ENCODE data around the gene AFF2.

Gene AFF2

DNA sequence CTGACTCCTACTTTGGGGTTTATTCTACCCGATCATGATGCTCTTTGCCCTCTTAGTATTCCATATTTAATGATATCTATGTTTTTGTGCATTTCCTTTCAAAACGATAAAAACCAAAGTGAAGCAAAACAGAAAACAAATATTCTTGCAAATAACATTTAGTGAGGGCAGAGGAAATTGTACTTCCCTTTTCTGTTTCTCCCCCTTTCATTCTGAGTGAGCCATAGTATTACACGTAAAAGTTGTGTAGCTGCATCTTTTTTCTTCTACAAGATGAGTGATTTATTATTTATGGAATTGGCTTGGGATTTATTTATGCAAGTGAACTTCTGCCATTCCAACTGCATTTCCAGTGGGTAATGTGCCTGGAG lies 109.9 kb downstream of the AFF2 start:
- peak overlapping the region; percentile 35; the same call in 1 of the 2 replicates for H2AFZ ChIP-seq (ENCODE audit: low read length)
- H3K4me2 ChIP-seq (ENCODE audit: low read depth, low read length) = peak overlapping the region; percentile 32
- TF ChIP-seq, protein P1, sequence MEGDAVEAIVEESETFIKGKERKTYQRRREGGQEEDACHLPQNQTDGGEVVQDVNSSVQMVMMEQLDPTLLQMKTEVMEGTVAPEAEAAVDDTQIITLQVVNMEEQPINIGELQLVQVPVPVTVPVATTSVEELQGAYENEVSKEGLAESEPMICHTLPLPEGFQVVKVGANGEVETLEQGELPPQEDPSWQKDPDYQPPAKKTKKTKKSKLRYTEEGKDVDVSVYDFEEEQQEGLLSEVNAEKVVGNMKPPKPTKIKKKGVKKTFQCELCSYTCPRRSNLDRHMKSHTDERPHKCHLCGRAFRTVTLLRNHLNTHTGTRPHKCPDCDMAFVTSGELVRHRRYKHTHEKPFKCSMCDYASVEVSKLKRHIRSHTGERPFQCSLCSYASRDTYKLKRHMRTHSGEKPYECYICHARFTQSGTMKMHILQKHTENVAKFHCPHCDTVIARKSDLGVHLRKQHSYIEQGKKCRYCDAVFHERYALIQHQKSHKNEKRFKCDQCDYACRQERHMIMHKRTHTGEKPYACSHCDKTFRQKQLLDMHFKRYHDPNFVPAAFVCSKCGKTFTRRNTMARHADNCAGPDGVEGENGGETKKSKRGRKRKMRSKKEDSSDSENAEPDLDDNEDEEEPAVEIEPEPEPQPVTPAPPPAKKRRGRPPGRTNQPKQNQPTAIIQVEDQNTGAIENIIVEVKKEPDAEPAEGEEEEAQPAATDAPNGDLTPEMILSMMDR (IDR thresholded peaks at IDR 0.05; ENCODE audit: low read length) = no peak
- H3K79me2 ChIP-seq (ENCODE audit: low read length) = no peaks in the 10 kb centered on the region
- H3K9me2 ChIP-seq (replicated peaks; ENCODE audit: insufficient read depth, low read length) = no peaks in the 10 kb centered on the region
- H3K4me3 ChIP-seq (ENCODE audit: low read length) = no peak overlapping the region; the same call in 1 of the 2 replicates
- no peaks in the 10 kb centered on the region for H3K9me3 ChIP-seq (replicated peaks; ENCODE audit: insufficient read depth, low read length)
- no peaks in the 10 kb centered on the region for H3K4me1 ChIP-seq (ENCODE audit: low read length)
- no peak for DNase-seq
- H3K9ac ChIP-seq (ENCODE audit: low read length) = no peak overlapping the region
- no peaks in the 10 kb centered on the region for H4K20me1 ChIP-seq (ENCODE audit: insufficient read depth, low read length)
- no peak overlapping the region; the same call in 1 of the 2 replicates for H3K27ac ChIP-seq (ENCODE audit: low read length)
- no peaks in the 10 kb centered on the region for H3F3A ChIP-seq (ENCODE audit: insufficient read depth, low read length)
- H3K36me3 ChIP-seq (replicated peaks; ENCODE audit: insufficient read depth, low read length) = no peaks in the 10 kb centered on the region
- H3K27me3 ChIP-seq (replicated peaks; ENCODE audit: insufficient read depth, low read length) = no peaks in the 10 kb centered on the region

- Histone ChIP-seq H3K27ac (ENCODE audit: low read length) (no peak overlapping the region), H3K4me3 (ENCODE audit: low read length) (no peak overlapping the region), H3K36me3 (replicated peaks; ENCODE audit: insufficient read depth, low read length) (no peaks in the 10 kb centered on the region), H3F3A (ENCODE audit: insufficient read depth, low read length) (no peaks in the 10 kb centered on the region), H3K4me2 (ENCODE audit: low read depth, low read length) (no peak overlapping the region), H3K27me3 (replicated peaks; ENCODE audit: insufficient read depth, low read length) (no peaks in the 10 kb centered on the region), H3K79me2 (ENCODE audit: low read length) (no peaks in the 10 kb centered on the region), H3K9me2 (replicated peaks; ENCODE audit: insufficient read depth, low read length) (no peaks in the 10 kb centered on the region), H3K9me3 (replicated peaks; ENCODE audit: insufficient read depth, low read length) (no peaks in the 10 kb centered on the region), H3K4me1 (ENCODE audit: low read length) (no peaks in the 10 kb centered on the region), H2AFZ (ENCODE audit: low read length) (no peak overlapping the region), H4K20me1 (ENCODE audit: insufficient read depth, low read length) (no peaks in the 10 kb centered on the region), H3K9ac (ENCODE audit: low read length) (no peak overlapping the region)
- no peak for DNase-seq
- TF ChIP-seq, protein P1 (IDR thresholded peaks at IDR 0.05; ENCODE audit: low read length) = no peak
- TF ChIP-seq EZH2phosphoT487 (IDR thresholded peaks at IDR 0.05; ENCODE audit: low read length) (no peak), EZH2 (optimal IDR thresholded peaks at IDR 0.05; ENCODE audit: low read depth, low read length) (no peak)
Measured at GRCh38 chrX:148611993-148612392, 111.6 kb downstream of the AFF2 start.

- Histone ChIP-seq H3K9me3 (replicated peaks; ENCODE audit: insufficient read depth, low read length) (no peaks in the 10 kb centered on the region), H3F3A (ENCODE audit: insufficient read depth, low read length) (no peaks in the 10 kb centered on the region), H3K9ac (ENCODE audit: low read length) (no peak overlapping the region), H3K36me3 (replicated peaks; ENCODE audit: insufficient read depth, low read length) (no peaks in the 10 kb centered on the region), H3K4me2 (ENCODE audit: low read depth, low read length) (no peak overlapping the region), H3K9me2 (replicated peaks; ENCODE audit: insufficient read depth, low read length) (no peaks in the 10 kb centered on the region), H3K27ac (ENCODE audit: low read length) (no peak overlapping the region), H2AFZ (ENCODE audit: low read length) (no peak overlapping the region), H3K79me2 (ENCODE audit: low read length) (no peaks in the 10 kb centered on the region), H3K27me3 (replicated peaks; ENCODE audit: insufficient read depth, low read length) (no peaks in the 10 kb centered on the region), H4K20me1 (ENCODE audit: insufficient read depth, low read length) (no peaks in the 10 kb centered on the region), H3K4me3 (ENCODE audit: low read length) (no peak overlapping the region), H3K4me1 (ENCODE audit: low read length) (no peaks in the 10 kb centered on the region)
- DNase-seq = no peak
- TF ChIP-seq, protein P1 (IDR thresholded peaks at IDR 0.05; ENCODE audit: low read length) = no peak
- no peak for TF ChIP-seq EZH2 (optimal IDR thresholded peaks at IDR 0.05; ENCODE audit: low read depth, low read length)
- TF ChIP-seq EZH2phosphoT487 (IDR thresholded peaks at IDR 0.05; ENCODE audit: low read length) = no peak
Measured at GRCh38 chrX:148612431-148612830, 112.0 kb downstream of the AFF2 start.
